ENCODE data around the gene RNU6-9.
"Not testable (repeated sequence)": the region's sequence is repeated elsewhere in the genome, so short reads cannot be mapped to it uniquely, and the experiment has no call there.

Gene RNU6-9

DNA sequence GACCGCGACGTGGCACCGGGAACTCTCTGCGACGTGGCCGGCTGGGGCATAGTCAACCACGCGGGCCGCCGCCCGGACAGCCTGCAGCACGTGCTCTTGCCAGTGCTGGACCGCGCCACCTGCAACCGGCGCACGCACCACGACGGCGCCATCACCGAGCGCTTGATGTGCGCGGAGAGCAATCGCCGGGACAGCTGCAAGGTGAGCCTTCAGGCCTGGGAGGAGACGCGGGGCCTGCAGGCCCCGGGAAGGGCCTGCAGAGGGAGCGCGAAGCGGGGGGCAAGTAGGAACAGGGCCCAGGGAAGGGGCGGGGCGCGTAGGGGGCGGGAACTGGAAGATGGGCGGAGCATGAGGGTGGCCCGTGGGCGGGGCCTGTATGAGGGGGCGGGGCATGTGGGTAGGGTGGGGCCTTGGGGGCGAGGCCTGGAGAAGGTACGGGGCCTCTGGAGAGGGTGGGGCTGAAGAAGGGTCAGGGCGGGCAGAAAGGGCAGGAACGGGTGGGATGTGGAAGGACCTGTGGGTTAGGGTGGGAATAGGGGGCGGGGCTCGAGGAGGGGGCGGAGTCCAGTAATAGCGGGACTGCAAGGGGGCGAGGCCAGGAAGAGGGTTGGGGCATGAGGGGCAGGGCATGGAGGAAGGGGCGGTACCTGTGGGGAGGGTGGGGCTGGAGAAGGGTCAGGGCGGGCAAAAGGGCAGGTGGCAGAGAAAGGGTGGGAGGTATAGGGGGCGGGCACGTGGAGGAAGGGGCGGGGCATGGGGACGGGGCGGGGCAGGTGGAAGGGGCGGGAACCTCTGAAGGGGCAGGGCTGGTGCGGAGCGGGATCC lies 31.3 kb upstream of the RNU6-9 start:
- DNase-seq (ENCODE audit: low read depth), result no peak

DNA sequence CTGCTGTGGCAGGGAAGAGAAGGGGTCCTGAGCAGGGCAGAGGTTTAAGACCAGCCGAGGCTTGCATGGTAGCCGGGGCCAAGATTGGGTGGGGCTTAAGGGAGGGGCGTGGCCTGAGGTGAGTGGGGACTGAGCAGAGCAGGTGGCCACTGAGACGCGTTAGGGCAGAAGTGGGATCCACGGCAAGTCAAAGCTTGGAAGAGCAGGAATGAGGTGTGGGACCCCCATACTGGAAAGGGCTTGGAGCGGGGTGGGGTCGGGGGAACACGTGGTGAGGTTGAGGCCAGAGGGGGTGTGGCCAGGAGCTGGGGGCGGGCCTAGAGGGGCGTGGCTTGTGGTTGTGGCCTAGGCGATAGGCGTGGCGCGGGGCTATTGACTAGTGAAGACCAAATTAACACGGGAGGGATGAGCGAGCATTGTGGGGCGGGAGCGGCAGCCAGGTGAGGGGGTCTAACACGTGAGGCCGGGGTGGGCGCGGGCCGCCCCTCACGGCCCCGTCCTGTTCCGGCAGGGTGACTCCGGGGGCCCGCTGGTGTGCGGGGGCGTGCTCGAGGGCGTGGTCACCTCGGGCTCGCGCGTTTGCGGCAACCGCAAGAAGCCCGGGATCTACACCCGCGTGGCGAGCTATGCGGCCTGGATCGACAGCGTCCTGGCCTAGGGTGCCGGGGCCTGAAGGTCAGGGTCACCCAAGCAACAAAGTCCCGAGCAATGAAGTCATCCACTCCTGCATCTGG lies 30.5 kb upstream of the RNU6-9 start:
- DNase-seq (ENCODE audit: low read depth), result no peak

DNA sequence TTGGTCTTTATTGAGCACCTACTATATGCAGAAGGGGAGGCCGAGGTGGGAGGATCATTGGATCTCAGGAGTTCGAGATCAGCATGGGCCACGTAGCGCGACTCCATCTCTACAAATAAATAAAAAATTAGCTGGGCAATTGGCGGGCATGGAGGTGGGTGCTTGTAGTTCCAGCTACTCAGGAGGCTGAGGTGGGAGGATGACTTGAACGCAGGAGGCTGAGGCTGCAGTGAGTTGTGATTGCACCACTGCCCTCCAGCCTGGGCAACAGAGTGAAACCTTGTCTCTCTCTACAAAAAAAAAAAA lies 30.0 kb upstream of the RNU6-9 start:
- no peak for DNase-seq (ENCODE audit: low read depth)

DNA sequence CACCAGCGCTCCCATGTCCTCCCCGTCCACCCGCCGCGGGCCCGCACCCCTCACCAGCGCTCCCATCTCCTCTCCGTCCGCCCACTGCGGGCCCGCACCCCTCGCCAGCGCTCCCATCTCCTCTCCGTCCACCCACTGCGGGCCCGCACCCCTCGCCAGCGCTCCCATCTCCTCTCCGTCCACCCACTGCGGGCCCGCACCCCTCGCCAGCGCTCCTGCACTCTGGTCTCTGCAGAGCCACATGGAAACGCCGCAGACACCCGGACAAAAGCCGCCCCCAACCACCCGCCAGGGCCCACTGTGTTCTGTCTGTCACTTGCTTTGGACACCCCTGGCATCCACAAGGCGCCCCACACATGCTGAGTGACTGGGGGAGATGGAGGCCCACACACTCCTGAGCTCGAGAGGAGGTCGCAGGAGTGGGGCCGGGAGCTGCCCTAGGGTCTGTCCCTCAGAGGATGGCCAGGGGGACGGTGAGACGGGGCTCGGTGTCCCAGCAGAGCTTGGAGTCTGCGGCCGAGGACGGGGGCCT lies 26.4 kb upstream of the RNU6-9 start:
- no peak for DNase-seq (ENCODE audit: low read depth)

DNA sequence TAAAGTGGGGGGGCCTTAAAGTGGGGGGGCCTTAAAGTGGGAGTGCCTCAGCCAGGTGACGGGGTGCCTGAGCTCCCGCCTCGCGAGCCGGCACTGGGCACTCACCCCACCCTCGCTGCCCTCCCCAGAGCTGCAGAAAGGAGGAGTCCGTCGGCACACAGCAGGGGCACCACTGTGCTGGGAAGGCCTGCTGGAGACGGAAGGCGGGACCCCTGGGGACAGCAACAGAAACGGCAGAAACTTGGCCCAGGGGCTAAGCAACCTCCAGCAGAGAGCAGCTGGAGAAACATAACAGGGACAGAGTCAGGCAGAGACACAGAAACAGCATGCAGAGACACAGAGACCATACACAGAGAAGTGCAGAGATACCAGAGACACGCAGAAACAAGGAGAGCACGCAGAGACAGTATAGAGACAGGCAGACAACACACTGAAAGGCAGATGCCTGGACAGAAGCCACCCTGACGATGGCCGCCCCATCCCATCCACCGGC lies 25.9 kb upstream of the RNU6-9 start:
- DNase-seq (ENCODE audit: low read depth), result no peak

DNA sequence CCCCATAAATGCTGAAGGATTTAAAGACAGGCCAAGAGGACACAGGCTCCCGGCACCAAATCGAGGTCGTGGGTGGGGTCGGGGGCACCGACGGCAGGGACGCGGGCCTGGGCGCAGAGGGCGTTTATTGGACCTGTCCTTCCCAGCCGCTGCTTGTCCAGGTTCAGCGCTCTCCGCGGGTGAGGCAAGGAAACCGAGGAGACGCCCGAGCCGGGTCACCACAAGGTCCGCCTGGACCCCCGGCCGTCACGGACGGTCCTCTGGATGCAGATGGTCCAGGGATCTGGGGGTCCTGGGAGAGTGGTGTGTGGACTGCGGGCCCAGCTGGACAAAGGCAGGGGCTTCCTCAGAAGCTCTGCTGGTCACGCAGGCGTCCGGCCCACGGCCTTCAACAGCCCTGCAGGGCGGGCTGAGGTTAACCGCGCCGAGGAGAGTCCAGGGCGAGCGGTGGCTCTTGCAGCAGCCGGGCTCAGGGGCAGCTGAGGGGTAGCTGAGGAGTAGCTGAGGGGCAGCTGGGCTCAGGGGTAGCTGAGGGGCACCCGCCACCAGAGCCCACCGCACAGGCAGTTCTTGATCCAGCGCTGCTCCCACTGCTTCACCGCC lies 25.3 kb upstream of the RNU6-9 start:
- no peak for DNase-seq (ENCODE audit: low read depth)

DNA sequence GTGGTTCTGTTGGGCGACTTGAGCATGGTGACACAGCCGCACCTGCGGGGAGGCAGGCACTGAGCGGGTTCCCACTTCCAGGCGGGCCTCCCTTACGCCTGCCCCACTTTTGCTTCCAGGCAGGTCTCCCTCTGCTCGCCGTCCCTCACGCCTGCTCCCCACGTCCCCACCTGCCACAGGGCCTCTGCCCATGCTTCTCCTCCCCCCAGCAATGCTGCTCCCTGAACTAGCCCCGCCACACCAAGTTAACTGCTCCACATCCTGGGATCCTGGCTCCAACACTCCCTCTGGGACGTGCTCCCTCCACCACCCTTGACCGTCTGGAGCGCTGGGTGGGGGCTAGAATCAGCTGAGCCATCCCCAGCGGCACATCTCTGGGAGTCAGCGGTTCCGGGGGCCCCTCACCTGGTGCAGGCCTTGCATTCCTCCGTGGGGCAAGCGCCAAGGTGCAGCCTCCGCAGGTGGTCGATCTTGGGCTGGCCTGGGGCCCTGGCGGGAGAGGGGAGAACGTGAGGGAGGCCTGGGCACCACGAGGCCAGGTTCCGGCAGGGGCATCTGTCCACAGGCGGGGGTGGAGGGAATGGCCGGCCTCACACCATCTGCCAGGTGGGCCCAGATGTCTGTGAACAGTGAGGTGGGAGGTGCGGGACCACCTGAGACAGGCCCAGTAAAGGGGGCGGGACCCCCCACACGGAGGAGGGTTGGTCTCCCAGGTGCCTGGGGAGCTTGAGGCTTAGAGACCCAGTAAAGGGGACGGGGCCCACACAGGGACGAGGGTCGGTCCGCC lies 24.6 kb upstream of the RNU6-9 start:
- no peak for DNase-seq (ENCODE audit: low read depth)

DNA sequence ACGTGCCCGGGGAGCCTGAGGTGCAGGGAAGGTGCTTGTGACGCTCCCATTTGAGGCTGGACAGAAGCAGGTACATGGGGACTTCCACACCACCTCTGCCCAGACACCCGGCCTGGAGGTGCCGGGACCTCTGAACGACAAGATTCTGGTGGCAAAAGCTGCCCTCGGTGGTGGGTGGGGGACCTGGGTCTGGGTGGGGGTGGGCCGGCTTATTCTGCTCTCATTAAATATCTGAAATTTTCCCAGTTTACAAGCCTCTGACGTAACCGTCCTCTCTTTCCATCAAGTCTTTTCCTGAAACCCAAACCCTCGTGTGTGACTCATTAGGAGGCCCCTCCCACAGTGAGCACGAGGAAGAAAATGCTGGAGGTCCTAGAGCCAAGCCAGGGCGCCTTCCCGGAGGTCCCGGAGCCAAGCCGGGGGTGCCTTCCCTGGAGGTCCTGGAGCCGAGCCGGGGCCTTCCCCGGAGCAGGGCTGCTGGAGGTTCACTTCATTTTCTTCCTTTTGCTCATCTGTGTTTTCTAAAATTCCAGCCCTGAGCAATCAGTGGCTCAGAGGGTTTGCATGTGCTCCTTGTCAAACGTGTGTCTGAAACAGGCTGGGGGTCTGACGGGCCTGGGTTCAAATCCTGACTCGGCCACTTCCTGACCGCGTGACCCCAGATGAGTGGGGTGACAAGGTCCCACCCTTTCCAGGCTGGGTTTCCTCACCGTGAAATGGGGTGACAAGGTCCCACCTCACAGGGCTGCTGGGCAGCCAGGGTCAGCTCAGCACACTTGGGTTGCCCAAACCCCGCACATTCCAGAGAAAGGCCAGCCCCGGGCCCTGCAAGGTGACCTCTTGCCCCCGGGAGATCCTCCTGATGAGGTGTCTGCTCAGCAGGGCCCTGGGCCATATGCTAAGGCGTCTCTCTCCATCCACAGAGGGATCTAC lies 23.8 kb upstream of the RNU6-9 start:
- peak; percentile 91 for DNase-seq (ENCODE audit: low read depth)

DNA sequence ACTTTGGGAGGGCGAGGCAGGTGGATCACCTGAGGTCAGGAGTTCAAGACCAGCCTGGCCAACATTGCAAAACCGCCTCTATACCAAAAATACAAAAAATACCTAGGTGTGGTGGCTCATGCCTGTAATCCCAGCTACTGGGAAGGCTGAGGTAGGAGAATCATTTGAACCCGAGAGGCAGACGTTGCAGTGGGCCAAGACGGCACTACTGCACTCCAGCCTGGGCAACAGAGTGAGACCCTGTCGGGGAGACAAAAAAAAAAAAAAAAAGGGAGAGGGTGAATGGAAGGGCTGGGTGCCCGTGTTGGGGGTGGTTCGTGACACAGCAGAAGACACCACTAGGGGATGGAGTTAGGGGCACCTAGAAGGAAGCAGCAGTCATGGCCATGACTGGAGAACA lies 23.0 kb upstream of the RNU6-9 start:
- no peak for DNase-seq (ENCODE audit: low read depth)

DNA sequence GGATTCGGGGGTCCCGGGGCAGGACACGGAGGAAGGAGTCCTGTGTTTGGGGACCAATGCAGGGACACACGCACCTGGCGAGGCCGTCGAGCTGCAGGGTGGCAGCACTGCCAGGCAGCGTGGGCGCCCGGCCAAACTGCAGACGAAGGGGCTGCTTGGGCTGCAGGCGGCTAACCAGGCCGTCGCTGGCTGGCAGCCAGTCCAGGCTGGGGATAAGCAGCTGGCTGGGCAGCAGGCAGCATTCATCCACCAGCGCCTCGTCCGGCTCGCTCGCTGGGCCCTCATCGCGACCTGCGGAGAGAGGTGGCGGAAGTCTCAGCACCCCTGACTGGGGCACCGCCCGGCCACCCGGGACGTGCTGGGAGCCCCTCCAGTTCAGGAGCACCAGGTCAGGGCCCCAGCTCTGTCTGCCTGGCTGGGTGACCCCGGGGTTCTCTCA lies 22.3 kb upstream of the RNU6-9 start:
- no peak for DNase-seq (ENCODE audit: low read depth)

DNA sequence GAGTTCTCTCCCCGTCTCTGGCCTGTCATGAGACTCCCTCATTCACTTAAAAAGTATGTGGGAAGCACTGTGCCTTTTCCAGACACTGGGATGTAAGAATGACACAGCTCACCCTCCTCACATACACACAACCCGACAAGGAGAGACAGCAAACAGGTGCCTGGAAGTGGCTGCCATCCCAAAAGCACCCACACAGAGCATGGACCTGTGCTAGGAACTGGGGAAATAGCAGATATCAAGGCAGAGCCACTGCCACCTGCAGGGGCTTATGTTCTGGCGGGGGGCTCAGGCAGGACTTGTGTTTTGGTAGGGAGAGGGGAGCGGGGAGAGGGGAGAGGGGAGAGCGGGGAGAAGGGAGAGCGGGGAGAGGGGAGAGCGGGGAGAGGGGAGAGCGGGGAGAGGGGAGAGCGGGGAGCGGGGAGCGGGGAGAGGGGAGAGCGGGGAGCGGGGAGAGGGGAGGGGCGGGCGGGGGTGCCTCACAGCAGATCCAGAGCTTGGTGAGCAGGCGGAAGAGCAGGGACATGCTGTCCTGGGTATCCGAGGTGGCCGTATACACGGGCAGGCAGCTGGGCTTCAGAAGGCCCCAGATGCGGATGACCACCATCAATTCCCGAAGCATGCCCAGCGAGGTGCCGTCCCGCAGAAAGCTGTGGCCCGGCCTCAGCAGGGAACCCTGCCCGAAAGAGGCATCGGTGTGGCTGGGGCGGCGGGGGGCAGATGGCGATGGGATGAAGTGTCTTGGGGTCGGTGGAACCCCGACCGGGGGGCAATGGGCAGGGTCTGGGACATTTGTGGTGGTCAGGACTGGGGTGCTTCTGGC lies 21.6 kb upstream of the RNU6-9 start:
- DNase-seq (ENCODE audit: low read depth), result no peak

DNA sequence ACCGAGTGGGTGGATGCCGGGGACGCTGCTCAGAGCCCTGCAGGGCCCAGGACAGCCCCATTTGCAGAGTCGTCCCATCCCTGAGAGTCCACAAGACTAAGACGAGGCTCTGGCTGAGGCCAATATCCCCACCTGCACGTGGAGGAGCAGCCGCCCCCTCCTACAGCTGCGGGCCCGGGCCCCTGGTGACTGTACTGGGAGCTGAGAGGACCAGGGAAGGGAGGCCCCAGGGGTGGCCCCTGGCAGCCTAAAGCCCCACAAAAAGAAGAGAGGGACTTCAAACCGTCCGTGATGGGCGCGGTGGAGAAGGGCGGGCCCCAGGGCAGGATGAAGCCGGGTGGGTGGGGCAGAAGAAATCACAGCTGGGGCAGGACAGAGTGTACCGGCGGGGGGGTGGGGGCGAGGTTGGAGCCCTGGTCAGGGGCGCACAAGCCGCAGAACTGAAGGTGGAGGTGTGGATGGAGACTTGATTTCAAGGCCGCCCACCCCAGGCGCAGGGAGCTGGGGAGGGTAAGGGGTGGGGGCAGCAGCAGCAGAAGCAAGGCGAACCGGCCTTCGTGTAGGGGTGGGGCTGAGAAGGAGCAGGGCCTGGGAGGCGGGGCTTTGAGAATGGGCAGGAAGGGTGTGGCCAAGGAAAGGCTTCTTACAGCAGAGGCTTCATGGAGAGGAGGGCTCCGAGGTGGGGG lies 20.9 kb upstream of the RNU6-9 start:
- DNase-seq (ENCODE audit: low read depth), result peak; percentile 47

DNA sequence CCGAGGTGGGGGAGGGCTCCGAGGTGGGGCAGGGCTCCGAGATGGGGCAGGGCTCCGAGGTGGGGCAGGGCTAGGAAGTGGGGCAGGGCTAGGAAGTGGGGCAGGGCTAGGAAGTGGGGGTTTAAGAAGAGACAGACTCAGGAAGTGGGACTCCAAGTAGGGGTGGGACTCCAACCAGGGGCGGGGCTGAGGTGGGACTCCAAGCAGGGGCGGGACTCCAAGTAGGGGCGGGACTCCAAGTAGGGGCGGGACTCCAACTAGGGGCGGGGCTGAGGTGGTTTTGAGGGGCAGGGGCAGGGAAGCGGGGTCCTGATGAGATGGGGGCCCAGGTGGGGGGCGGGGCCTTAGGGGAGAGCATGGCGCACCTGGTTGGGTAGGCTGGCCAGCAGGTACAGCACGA lies 20.2 kb upstream of the RNU6-9 start:
- DNase-seq (ENCODE audit: low read depth), result no peak

DNA sequence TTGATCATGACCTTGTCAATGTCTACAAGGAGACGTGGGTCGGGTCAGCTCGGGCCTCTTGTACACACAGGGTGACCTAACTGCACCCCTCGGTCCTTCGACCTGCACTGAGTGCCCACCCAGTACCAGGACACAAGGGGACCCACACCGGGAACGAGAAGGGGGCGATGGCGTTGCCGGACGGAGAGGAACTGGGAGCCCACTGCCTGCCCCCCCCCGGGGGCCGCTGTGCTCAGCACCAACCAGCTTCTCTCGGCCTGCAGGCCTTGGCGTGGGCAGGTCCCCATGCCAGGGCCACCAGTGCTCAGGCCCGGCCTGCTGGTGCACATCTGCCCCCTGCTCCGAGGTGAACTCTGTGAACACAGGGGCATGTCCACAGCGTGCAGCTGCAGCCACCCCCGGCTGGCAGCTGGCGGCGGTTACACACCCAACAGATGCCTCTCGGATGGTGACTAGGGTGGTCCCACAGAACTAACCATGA lies 19.7 kb upstream of the RNU6-9 start:
- no peak for DNase-seq (ENCODE audit: low read depth)

DNA sequence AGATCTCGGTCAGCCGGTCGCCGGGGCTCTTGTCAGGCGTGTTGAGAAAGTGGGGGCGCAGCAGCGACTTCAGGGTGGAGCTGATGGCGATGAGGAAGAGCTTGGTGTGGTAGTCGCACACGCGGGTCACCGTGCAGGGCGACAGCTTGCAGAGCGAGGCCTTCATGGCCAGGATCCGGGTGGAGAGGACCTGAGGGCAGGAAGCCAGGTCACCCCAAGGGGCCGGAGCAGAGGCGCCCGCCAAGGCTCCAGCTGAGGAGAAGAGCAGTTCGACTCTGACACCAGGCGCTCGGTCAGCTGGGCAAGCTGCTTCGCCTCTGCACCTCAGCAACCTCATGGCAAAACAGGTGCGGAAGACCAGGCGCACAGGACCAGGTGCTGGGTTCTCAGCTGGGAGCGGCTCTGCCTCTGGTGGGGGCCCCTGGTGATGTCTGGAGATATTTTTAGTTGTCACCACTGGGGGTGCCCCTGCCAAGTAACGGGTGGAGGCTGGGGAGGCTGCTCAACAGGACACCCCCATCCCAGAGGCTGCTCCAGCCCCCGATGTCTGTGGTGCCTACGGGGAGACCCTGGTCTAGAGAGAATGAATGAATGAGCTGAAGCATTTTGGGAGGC lies 17.9 kb upstream of the RNU6-9 start:
- DNase-seq (ENCODE audit: low read depth), result no peak

DNA sequence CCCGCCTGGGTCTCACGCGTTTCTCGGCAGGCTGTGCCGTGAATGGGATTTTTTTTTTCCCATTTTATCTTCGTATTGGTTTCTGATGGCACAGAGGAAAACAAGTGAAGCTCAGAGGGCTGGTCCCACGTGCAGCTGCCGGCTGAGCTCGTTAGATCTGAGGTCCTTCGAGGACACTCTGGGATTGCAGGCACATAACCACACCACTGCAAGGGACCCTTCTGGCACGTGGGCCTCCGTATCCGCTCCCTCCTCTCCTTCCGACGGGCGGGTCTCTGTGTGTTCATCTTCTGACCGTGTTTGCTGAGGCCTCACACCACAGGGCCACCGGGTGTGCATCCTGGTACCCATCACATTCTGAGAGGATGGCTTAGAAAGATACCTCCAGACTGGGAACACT lies 17.2 kb upstream of the RNU6-9 start:
- DNase-seq (ENCODE audit: low read depth), result no peak

DNA sequence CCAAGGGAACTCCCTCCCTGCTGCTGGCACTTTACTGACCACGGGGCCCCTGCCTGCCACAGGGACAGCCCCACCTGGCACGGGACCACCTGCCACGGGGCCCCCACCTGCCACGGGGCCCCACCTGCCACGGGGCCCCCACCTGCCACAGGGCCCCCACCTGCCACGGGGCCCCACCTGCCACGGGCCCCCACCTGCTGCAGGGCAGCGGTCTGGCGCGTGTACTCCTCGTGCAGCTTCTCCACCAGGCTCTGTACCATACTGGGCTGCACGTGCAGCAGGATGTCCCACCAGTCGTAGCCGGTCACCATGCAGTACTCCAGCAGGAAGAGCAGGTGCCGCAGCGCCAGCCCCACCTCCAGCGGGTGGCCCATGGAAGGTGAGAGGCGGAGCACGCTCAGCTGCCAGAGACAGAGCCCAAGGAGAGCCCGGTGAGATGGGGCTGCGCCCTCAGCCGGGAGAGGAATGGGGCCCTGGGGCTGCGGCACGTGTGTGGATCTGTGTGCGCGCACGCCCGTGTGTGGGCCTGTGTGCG lies 16.4 kb upstream of the RNU6-9 start:
- no peak for DNase-seq (ENCODE audit: low read depth)

DNA sequence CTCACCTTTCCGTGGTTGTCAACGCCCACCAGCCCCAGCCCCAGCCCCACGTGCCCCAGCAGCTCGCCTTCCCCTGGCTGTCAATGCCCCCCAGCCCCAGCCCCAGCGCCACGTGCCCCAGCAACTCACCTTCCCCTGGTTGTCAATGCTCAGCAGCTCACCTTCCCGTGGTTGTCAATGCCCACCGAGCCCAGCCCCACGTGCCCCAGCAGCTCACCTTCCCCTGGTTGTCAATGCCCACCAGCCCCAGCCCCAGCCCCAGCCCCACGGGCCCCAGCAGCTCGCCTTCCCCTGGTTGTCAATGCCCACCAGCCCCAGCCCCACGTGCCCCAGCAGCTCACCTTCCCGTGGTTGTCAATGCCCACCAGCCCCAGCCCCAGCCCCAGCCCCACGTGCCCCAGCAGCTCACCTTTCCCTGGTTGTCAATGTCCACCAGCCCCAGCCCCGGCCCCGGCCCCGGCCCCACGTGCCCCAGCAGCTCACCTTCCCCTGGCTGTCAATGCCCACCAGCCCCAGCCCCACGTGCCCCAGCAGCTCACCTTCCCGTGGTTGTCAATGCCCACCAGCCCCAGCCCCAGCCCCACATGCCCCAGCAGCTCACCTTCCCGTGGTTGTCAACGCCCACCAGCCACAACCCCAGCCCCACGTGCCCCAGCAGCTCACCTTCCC lies 15.2 kb upstream of the RNU6-9 start:
- not testable (repeated sequence) for DNase-seq (ENCODE audit: low read depth)
